Endothelial cell of umbilical vein (primary cell): ENCODE results near the gene METRN. TPM values are rescaled to one million over a fixed set of nuclear protein-coding genes. Genes with fewer than 3 reads are reported as not detected.

Source experiments
- BruUV-seq: library from RNA; stranded (reverse); fragments of 400-500 nt; replicated peaks from 2 replicates; lab custom pipeline; 2021; lab: Mats Ljungman, UMichigan
- CTCF ChIA-PET: fragments of 300-600, 350-600 bp; sonication (Branson Sonifier 250); formaldehyde crosslinking; loops from one replicate; lab custom pipeline; 2021; ENCODE audit warnings: antibody characterized with exemption, inconsistent platforms; lab: Charles Lee
- POLR2A ChIA-PET: fragments of 300-600, 350-600 bp; sonication (Branson Sonifier 250); formaldehyde crosslinking; loops from one replicate; lab custom pipeline; 2021; ENCODE audit warnings: antibody characterized with exemption, inconsistent platforms; lab: Charles Lee
- DNase-seq: peaks from one replicate; pipeline ENCODE4 v3.0.0-alpha.2; 2011; ENCODE audit warnings: low read depth, low spot score
- FAIRE-seq: peaks from 2 replicates; lab custom pipeline; 2011; peaks lifted over from hg19 to GRCh38; lab: Jason Lieb, UNC
- H2AFZ ChIP-seq: 2 replicates; pipeline ENCODE4 v1.6.0; 2012; ENCODE audit warnings: low read depth, low read length, control low read depth, inconsistent platforms
- H3K27ac ChIP-seq: 2 replicates; pipeline ENCODE4 v1.5.1; 2011; ENCODE audit warnings: low read depth, mild to moderate bottlenecking, control low read depth, low read length, moderate library complexity; ENCODE audit not compliant: insufficient read depth
- H3K27me3 ChIP-seq, 2 experiments: 2 replicates each; pipeline versions ENCODE4 v1.6.0 to v1.6.1; 2011; ENCODE audit warnings: low read length in 2 of 2, mixed read lengths in 1 of 2; ENCODE audit not compliant: control insufficient read depth in 2 of 2, insufficient read depth in 2 of 2
- H3K36me3 ChIP-seq, 2 experiments: 2 replicates in 1 of 2; 3 replicates in 1 of 2; pipeline ENCODE4 v1.5.1; 2011; ENCODE audit warnings: low read length in 2 of 2, mild to moderate bottlenecking in 1 of 2, moderate library complexity in 1 of 2; ENCODE audit not compliant: control insufficient read depth in 2 of 2, insufficient read depth in 2 of 2; ENCODE audit errors: extremely low read depth in 1 of 2
- H3K4me1 ChIP-seq: 3 replicates; pipeline ENCODE4 v1.5.1; 2011; ENCODE audit warnings: mild to moderate bottlenecking, low read length; ENCODE audit not compliant: control insufficient read depth, insufficient read depth; ENCODE audit errors: extremely low read depth
- H3K4me2 ChIP-seq: 2 replicates; pipeline ENCODE4 v1.6.1; 2011; ENCODE audit warnings: low read length, control low read depth, mixed read lengths; ENCODE audit not compliant: insufficient read depth
- H3K4me3 ChIP-seq, 3 experiments: fragments of 200-600 bp in 1 of 3; sonication (generic), shearing (Covaris generic) in 1 of 3; replicated peaks in 1 of 3; 2 replicates each; pipeline ENCODE4 v1.5.1; 2011 to 2016; ENCODE audit warnings: control low read depth in 3 of 3, low read length in 3 of 3, mild to moderate bottlenecking in 2 of 3, inconsistent platforms in 1 of 3, low read depth in 1 of 3, moderate library complexity in 1 of 3; ENCODE audit not compliant: insufficient read depth in 1 of 3
- H3K79me2 ChIP-seq: 2 replicates; pipeline ENCODE4 v1.6.0; 2012; ENCODE audit warnings: low read length, inconsistent platforms; ENCODE audit not compliant: control insufficient read depth, insufficient read depth
- H3K9ac ChIP-seq: replicated peaks from 2 replicates; pipeline ENCODE3; 2011; ENCODE audit warnings: low read length, control low read depth; ENCODE audit not compliant: insufficient read depth; ENCODE audit errors: extremely low read depth
- H3K9me1 ChIP-seq: replicated peaks from 3 replicates; pipeline ENCODE4 v1.6.0; 2011; ENCODE audit warnings: mild to moderate bottlenecking, low read length; ENCODE audit not compliant: control insufficient read depth, insufficient read depth; ENCODE audit errors: extremely low read depth
- H3K9me3 ChIP-seq: replicated peaks from 2 replicates; pipeline ENCODE4 v1.5.1; 2012; ENCODE audit warnings: low read length, inconsistent platforms; ENCODE audit not compliant: control insufficient read depth, insufficient read depth
- H4K20me1 ChIP-seq: replicated peaks from 2 replicates; pipeline ENCODE3; 2011; ENCODE audit warnings: mild to moderate bottlenecking, low read length; ENCODE audit not compliant: control insufficient read depth, insufficient read depth; ENCODE audit errors: extremely low read depth
- CTCF ChIP-seq, 2 donors: IDR thresholded peaks; 1 replicate in 1 of 2; 2 replicates in 1 of 2; pipeline ENCODE4 v1.5.1; 2011; ENCODE audit warnings: low read length in 2 of 2, mild to moderate bottlenecking in 2 of 2, moderate library complexity in 2 of 2, control low read depth in 1 of 2, inconsistent platforms in 1 of 2, low read depth in 1 of 2; ENCODE audit not compliant: insufficient read depth in 1 of 2; ENCODE audit errors: extremely low read depth in 1 of 2
- EZH2 ChIP-seq: IDR thresholded peaks from 2 replicates; pipeline ENCODE4 v1.6.1; 2012; ENCODE audit warnings: borderline replicate concordance, low read depth, mild to moderate bottlenecking, moderate library complexity, low read length, inconsistent platforms; ENCODE audit not compliant: severe bottlenecking
- FOS ChIP-seq: IDR thresholded peaks from 2 replicates; pipeline ENCODE4 v1.6.1; 2011; ENCODE audit warnings: mild to moderate bottlenecking, low read length, moderate library complexity, borderline replicate concordance; ENCODE audit not compliant: insufficient read depth
- GATA2 ChIP-seq: IDR thresholded peaks from 2 replicates; pipeline ENCODE4 v1.7.0; 2011; ENCODE audit warnings: low read depth, mild to moderate bottlenecking, moderate library complexity, mixed read lengths, low read length; ENCODE audit not compliant: insufficient read length, insufficient read depth
- JUN ChIP-seq: IDR thresholded peaks from 2 replicates; pipeline ENCODE4 v1.6.1; 2011; ENCODE audit warnings: borderline replicate concordance, low read depth; ENCODE audit not compliant: insufficient read length, insufficient read depth
- MAX ChIP-seq: IDR thresholded peaks from 2 replicates; pipeline ENCODE4 v1.6.1; 2011; ENCODE audit not compliant: insufficient read depth, insufficient read length
- MYC ChIP-seq: IDR thresholded peaks from one replicate; pipeline ENCODE4 v1.6.1; 2011; ENCODE audit warnings: mild to moderate bottlenecking, low read depth, low read length
- POLR2A ChIP-seq: IDR thresholded peaks from 2 replicates; pipeline ENCODE4 v1.6.1; 2012; ENCODE audit warnings: low read depth, mild to moderate bottlenecking, control low read depth, low read length
- POLR2AphosphoS5 ChIP-seq: IDR thresholded peaks from 2 replicates; pipeline ENCODE4 v1.6.1; 2012; ENCODE audit warnings: low read depth, mild to moderate bottlenecking, control low read depth, low read length, moderate library complexity; ENCODE audit not compliant: insufficient read depth
- dilution Hi-C: fragments of 300-500 bp; cut with MboI; formaldehyde crosslinking; loops from one replicate; pipeline ENCODE4 v1.15.0; 2019; ENCODE audit warnings: low sequenced_read_pairs; ENCODE audit not compliant: extremely low pct_ligation_motif_present
- intact Hi-C: fragments of 100-400 bp; cut with micrococcal nuclease; formaldehyde crosslinking; loops from one replicate; pipeline ENCODE4 v1.10.0; 2022
- polyA plus RNA-seq, 4 experiments: library from polyadenylated mRNA; depleted of rRNA in 3 of 4; stranded (reverse) in 3 of 4; unstranded in 1 of 4; fragments of >200 nt; gene quantifications; 2 replicates each; pipeline versions ENCODE4 v1.2.1 to v1.2.3, GENCODE V29; 2011 to 2012; ENCODE audit warnings: missing spikeins in 1 of 4
- total RNA-seq: library from RNA; stranded (reverse); gene quantifications from 2 replicates; pipeline ENCODE4 v1.2.3, GENCODE V29; 2021

METRN gene
- total and polyA plus RNA-seq, 2 donors (not counting 3 experiments of a cell fraction or from before 2014, with no cell fraction given), result 10.0 to 16.1 TPM

GRCh38 chr16:692356-693108, 22.4 kb upstream of the METRN start:
- H2AFZ ChIP-seq, result no peak overlapping the region
- DNase-seq, result no peak
- no peak overlapping the region for H3K4me3 ChIP-seq
- dilution Hi-C loops (no loop called here), intact Hi-C loops (no loop called here)
- no peak overlapping the region for H3K9ac ChIP-seq
- peaks cover 0 to 3% of the 10 kb centered on the region in 2 experiments for H3K36me3 ChIP-seq
- H4K20me1 ChIP-seq, result no peaks in the 10 kb centered on the region
- FAIRE-seq, result no peak
- no peaks in the 10 kb centered on the region for H3K79me2 ChIP-seq
- no peaks in the 10 kb centered on the region for H3K9me3 ChIP-seq
- H3K27me3 ChIP-seq, result peaks cover 32 to 34% of the 10 kb centered on the region in 2 experiments
- H3K4me1 ChIP-seq, result peaks cover 6% of the 10 kb centered on the region
- H3K4me2 ChIP-seq, result no peak overlapping the region
- BruUV-seq, result no TSS peak
- no peaks in the 10 kb centered on the region for H3K9me1 ChIP-seq
- H3K27ac ChIP-seq, result no peak overlapping the region
- ChIA-PET POLR2A (no interaction called here), CTCF (no interaction called here)
- TF ChIP-seq MAX, result no peak
- TF ChIP-seq POLR2A, result no peak
- no peak for TF ChIP-seq POLR2AphosphoS5
- no peak for TF ChIP-seq FOS
- TF ChIP-seq MYC, result no peak
- TF ChIP-seq JUN, result no peak
- TF ChIP-seq GATA2, result no peak
- no peak for TF ChIP-seq EZH2
- no peak for TF ChIP-seq CTCF (IDR thresholded peaks at IDR 0.05; ENCODE audit: extremely low read depth in 1 of 2, insufficient read depth in 1 of 2, low read depth in 1 of 2, low read length in 2 of 2)
